Amygdala (tissue), 56 donors: ENCODE results near the gene SP110.
"Not testable (repeated sequence)": the region's sequence is repeated elsewhere in the genome, so short reads cannot be mapped to it uniquely, and the experiment has no call there.

Experiments used
- DNase-seq, 56 donors: peaks; one replicate each; lab custom pipeline; 2025; lab: John Stamatoyannopoulos, UW

SP110 gene

DNA sequence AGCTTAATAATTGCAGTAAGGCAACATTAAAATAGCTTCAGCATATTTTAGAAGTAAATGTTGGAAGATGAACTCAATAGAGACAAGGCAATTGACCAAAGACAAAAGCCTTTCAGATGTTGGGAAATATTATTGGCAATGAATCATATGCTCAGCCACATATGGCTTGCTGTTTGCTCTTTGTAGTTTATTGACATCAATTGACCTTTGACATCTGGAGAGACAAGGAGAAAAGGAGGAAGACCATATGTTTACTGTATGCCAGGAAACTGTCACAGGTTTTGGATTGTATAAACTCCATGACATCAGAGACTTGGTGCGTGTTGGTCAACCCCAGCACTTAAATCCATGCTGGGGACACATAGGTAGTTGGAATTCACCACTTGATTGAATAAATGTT, 90.4 kb downstream of the SP110 start:
- DNase-seq, result peak in 1 of 56 donors; percentile 2

DNA sequence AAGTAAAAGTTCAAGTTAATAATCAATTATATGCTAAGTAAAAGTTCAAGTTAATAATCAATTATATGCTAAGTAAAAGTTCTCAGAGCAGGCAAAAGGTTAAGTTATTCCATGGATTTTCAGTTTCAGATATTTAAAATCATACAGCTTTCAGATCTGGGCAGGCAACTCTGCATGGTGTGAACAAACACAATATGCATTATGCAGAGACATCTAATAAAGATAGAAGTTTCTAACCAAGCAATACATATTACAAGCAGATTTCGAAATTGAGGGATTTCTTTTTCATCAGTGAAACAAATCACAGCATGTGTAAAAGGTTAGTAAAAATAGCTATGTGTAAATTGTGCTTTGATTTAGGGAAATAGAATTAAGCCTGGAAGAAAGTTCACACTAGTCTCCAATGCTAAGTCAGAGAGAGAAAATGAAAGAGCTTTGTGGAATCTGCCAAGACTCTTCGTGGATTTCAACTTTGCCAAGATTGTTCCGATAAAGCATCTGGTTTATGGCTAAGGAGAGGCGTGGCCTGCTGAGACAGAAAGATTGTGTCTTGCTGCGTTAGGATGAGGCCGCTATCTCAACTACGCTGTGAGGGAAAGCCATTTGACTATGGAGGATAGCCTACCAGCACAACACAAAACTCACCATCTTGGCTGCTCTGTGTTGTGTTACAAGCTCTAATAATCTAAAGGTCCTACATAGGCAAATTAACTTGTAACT, 91.0 kb downstream of the SP110 start:
- DNase-seq, result peak in 2 of 56 donors; percentile 3 to 6

DNA sequence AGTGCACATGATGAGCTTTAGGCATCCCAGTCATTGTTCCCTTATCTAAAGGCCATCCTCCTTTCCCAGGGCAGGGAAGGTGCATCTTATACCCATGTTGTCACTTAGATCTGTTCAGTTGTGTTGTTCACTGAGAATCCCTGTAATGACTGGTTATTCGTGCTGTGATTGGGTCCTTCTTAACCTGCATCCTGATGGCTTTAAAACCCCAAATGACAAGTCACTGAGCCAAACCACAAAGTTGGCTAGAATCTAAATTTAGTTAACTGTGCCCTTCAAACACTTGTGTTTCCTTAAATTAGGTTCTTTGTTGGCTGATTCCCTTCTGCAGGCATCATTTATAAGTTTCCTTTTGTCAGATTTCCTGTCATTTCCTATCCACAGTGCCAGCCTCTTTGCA, 92.6 kb downstream of the SP110 start:
- DNase-seq, result no peak

DNA sequence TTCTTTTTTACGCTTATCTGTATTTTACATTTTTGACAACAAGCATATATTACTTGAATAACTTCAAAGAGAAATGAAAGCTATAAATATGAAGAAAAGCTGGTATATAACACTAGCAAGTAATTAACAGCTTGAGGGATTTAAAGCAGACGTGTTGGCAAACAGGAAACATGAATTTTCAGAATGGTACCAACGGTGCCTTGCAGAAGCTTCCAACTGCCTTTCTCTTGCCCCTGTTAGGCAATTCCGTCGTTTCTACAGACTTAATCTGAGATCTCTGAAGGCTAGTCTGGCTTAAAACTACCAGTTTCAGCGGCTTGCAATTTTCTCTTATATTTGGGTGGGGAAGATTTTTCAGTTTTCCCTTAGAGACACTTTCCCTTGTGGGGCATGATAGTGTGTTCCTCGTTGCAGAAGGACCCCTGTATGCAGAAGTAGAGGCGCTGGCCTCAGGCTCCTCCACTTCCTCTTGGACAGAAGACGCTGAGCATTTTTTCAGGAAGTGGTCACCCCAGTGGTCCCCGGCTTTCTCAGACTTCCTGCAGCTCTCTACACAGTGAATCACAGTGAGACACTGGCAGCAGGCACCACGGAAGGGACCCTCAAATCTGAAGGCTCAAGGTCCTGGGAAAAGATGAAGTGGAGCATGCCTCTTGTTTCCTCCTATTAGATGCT, 94.9 kb downstream of the SP110 start:
- DNase-seq, result peak in 24 of 56 donors; percentile 2 to 71 (median 13)

DNA sequence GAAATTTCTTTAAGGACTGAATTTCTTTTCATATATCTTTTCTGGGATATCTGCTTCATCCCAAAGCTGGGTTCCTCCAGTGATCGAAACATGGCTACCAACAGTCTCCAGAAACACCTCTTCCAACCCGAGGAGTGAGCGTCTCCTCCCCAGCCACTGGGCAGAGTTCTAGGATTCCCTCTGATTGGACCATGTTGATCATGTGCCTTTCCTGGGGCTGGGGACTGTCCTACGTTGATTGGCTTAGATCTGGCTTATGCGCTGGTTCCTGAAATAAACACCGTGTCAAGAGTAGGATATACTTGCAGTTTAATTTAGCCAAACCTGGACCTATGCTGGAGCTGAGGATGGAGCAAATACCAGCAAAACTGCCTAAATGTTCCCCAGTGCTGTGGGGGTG, 95.5 kb downstream of the SP110 start:
- DNase-seq, result no peak

DNA sequence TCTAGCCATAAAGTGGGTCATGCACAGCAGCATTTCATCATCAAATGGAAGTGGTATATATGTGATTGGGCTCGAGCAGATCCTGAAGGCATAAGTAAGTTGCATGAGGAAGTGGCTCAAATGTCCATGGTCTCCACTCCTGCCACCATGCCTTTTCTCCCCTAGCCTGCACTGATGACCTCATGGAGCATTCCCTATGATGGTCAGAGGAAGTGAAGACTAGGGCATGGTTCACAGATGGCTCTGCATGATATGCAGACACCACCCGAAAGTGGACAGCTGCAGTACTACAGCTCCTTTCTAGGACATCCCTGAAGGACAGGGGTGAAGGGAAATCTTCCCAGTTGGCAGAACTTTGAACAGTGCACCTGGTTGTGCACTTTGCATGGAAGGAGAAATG, 99.4 kb downstream of the SP110 start:
- not testable (repeated sequence) for DNase-seq

DNA sequence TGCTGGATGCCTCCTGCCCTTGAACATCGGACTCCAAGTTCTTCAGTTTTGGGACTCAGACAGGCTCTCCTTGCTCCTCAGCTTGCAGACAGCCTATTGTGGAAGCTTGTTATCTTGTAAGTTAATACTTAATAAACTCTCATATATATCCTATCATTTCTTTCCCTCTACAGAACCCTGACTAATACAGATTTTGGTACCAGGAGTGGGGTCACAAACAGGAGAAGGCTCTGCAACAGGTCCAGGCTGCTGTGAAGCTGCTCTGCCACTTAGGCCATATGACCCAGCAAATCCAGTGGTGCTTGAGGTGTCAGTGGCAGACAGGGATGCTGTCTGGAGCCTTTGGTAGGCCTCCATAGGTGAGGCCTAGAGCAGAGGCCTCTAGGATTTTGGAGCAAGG, 100.0 kb downstream of the SP110 start:
- not testable (repeated sequence) for DNase-seq
